Left ventricle myocardium inferior (tissue), 1 donor: ENCODE data around the gene FLRT1. TPM values are rescaled to one million over a fixed set of nuclear protein-coding genes. Genes with fewer than 3 reads are reported as not detected.

Experiments used
- DNase-seq: peaks from one replicate; pipeline ENCODE4 v3.0.0-alpha.2; 2020
- H3K27ac ChIP-seq: fragments of 200-600 bp; replicated peaks from 2 replicates; pipeline ENCODE4 v1.8.0; 2021
- H3K27me3 ChIP-seq: fragments of 200-600 bp; 2 replicates; pipeline ENCODE4 v1.8.0; 2021; ENCODE audit warnings: low read depth
- H3K36me3 ChIP-seq: fragments of 200-600 bp; 2 replicates; pipeline ENCODE4 v1.8.0; 2021
- H3K4me1 ChIP-seq: fragments of 200-600 bp; 2 replicates; pipeline ENCODE4 v1.8.0; 2021
- H3K4me3 ChIP-seq: fragments of 200-600 bp; 2 replicates; pipeline ENCODE4 v1.8.0; 2021; ENCODE audit warnings: mild to moderate bottlenecking, moderate library complexity
- H3K9me3 ChIP-seq: fragments of 200-600 bp; replicated peaks from 2 replicates; pipeline ENCODE4 v1.8.0; 2021
- intact Hi-C: fragments of 100-400 bp; cut with micrococcal nuclease; formaldehyde crosslinking; loops from one replicate; pipeline ENCODE4 v1.11.0; 2022
- total RNA-seq: library from RNA; stranded (reverse); fragmentation: NEBNext Ultra II Directional; extraction: Animal tissue kit (Norgen Biotek cat#: 25700); gene quantifications from one replicate; pipeline ENCODE4 v1.2.1, GENCODE V29; 2021
- TF ChIP-seq, protein P1 (sequence below): fragments of 200-600 bp; IDR thresholded peaks from 2 replicates; pipeline ENCODE4 v1.8.0; 2021; ENCODE audit warnings: antibody characterized with exemption, mild to moderate bottlenecking, borderline replicate concordance
- donor health status: DM: no; HTN: yes; CAD: no; lungs with severe emphysema.

FLRT1 gene
- total RNA-seq, 1 donor from 2014 or later: 0.44 TPM

DNA sequence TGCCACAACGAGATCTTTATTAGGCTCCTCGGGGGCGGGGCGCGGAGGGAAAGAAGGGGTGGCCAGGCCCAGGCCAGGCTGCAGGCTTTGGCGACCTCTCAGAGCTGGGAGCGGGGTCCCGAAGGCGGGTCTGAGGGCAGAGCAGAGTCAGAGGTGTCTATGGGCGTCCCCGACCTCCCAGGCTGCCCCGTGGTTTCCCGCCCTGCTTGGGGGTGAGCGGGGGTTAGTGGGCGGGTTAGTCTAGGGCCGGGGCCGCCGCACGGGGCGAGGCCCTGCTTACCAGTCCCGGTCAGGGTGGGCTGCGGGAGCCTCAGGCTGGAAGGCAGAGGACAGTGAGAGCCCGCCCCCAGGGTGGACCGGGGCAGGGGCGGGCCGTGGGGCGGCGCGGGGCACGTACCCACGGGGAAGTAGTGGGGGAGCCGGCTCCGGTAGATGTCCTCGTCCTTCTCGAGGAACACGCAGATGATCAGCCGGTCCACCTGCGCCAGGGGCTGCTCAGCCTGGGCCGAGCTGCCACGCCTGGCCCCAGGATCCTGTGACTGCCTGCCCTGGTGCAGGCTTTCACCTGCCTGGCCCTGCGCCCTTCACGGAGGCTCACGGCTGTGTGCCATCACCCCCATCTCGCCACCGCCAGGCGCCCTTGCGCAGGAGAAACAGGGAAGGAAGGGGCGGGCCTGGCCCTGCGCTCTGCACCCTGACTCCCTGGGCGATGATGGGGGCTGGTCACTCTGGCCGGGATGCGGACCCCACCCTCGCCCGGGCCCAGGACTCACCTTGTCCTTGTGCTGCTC is 37.0 kb upstream of the FLRT1 start:
- H3K27me3 ChIP-seq: no peaks in the 10 kb centered on the region
- H3K9me3 ChIP-seq: no peaks in the 10 kb centered on the region
- peaks cover 47% of the 10 kb centered on the region for H3K36me3 ChIP-seq
- peaks cover 57% of the 10 kb centered on the region for H3K4me1 ChIP-seq
- no peak overlapping the region for H3K27ac ChIP-seq
- TF ChIP-seq, protein P1, sequence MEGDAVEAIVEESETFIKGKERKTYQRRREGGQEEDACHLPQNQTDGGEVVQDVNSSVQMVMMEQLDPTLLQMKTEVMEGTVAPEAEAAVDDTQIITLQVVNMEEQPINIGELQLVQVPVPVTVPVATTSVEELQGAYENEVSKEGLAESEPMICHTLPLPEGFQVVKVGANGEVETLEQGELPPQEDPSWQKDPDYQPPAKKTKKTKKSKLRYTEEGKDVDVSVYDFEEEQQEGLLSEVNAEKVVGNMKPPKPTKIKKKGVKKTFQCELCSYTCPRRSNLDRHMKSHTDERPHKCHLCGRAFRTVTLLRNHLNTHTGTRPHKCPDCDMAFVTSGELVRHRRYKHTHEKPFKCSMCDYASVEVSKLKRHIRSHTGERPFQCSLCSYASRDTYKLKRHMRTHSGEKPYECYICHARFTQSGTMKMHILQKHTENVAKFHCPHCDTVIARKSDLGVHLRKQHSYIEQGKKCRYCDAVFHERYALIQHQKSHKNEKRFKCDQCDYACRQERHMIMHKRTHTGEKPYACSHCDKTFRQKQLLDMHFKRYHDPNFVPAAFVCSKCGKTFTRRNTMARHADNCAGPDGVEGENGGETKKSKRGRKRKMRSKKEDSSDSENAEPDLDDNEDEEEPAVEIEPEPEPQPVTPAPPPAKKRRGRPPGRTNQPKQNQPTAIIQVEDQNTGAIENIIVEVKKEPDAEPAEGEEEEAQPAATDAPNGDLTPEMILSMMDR: no peak
- intact Hi-C loops: no loop called here
- peak; percentile 38 for DNase-seq
- H3K4me3 ChIP-seq: peak overlapping the region; percentile 59

GRCh38 chr11:63999349-64000025 is 36.2 kb upstream of the FLRT1 start:
- intact Hi-C loops: loop anchor here (5.0 kb wide), 1 partner anchor 148 kb away; no protein-coding TSS in a partner anchor
- peak; percentile 53 for DNase-seq
- Histone ChIP-seq H3K9me3 (no peaks in the 10 kb centered on the region), H3K4me3 (peak overlapping the region; percentile 59), H3K27me3 (no peaks in the 10 kb centered on the region), H3K4me1 (peaks cover 54% of the 10 kb centered on the region), H3K36me3 (peaks cover 40% of the 10 kb centered on the region), H3K27ac (no peak overlapping the region)
- TF ChIP-seq, protein P1: no peak

- peak; percentile 73 for DNase-seq
- no peak overlapping the region for H3K27ac ChIP-seq
- intact Hi-C loops: loop anchor here (5.0 kb wide), 1 partner anchor 147 kb away; no protein-coding TSS in a partner anchor
- H3K27me3 ChIP-seq: no peaks in the 10 kb centered on the region
- TF ChIP-seq, protein P1: peak; percentile 80
- H3K36me3 ChIP-seq: peaks cover 33% of the 10 kb centered on the region
- H3K9me3 ChIP-seq: no peaks in the 10 kb centered on the region
- peaks cover 52% of the 10 kb centered on the region for H3K4me1 ChIP-seq
- peak overlapping the region; percentile 59 for H3K4me3 ChIP-seq
Observed at GRCh38 chr11:64000026-64000739, 35.5 kb upstream of the FLRT1 start.

DNA sequence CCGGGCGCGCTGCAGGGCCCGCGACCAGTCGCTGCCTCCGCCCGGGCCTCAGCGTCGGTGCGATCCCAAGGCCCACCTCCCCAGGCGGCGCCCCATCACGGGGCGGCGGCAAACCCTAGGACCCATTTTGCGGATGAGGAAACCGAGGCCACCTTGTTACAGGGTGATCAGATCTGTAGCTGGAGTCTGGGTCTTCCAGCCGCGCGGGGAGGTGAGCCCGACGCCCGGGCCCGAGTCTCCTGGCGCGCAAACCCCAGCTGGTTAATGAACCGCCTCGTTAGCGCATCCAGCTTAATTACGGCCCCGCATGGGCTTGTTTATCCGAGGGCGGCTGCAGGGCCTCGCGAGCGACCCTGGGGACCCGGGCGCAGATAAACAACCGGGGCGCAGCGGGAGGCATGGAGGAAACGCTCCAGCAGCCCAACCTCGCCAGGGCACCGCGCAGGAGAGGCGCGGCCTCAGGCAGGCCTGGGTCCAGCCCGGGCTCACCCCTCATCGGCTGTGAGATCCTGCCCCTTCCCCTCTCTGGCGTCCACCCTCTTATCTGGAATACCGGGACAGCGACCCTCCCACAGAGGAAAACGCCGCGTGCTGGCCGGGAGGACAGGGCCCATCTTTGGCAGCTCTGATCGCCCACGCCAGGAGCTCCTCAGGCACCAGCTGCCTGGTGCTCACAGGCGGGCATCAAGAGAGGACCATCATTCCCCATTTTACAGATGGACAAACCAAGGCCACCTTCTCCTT is 34.8 kb upstream of the FLRT1 start:
- Histone ChIP-seq H3K4me1 (peaks cover 52% of the 10 kb centered on the region), H3K9me3 (no peaks in the 10 kb centered on the region), H3K4me3 (peak overlapping the region; percentile 59), H3K27me3 (no peaks in the 10 kb centered on the region), H3K27ac (no peak overlapping the region), H3K36me3 (peaks cover 27% of the 10 kb centered on the region)
- DNase-seq: no peak
- TF ChIP-seq, protein P1: no peak
- intact Hi-C loops: loop anchor here (5.0 kb wide), 1 partner anchor 146 kb away; no protein-coding TSS in a partner anchor
